Stimulated activated CD8-positive, alpha-beta memory T cell treated with anti-CD3 and anti-CD28 coated beads, Interleukin-12 subunit alpha, Interleukin-12 subunit beta, amount 100 ng/mL, for 24 hours (primary cell): Measurements from ENCODE around the gene ITGAE.
"Not testable (repeated sequence)": the region's sequence is repeated elsewhere in the genome, so short reads cannot be mapped to it uniquely, and the experiment has no call there.

Experiments
- DNase-seq: peaks from one replicate; pipeline ENCODE4 v3.0.0-alpha.2; 2020; ENCODE audit errors: extremely low read depth

ITGAE gene

GRCh38 chr17:3761036-3761917 is 39.7 kb downstream of the ITGAE start:
- DNase-seq, result no peak

DNA sequence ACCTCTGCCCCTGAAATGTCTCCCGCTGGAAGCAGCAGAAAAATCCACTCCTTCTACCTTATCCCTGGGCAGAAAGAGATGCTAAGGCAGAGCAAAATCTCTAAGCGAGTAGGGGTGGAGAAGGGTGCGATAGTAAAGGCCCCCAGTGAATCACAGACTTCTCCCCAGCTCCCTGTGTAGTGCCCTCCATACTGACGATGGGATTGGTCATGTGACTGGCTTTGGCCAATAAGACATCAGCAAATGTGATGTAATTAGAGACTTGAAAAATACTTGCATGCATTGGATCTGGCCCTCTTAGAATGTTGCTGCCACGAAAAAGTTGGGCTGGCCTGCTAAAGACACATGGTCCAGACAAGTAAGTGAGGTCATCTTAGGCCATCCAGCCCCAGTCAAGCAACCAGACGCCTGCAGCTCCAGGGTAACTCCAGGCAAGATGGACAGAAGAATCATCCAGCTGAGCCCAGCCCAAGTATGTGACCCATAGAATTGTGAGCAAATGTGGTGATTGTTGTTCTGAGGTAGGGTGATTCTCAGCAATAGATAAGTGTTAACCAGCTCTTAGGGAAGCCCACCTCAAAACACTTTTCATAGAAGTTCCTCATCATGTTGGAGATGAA is 41.3 kb downstream of the ITGAE start:
- DNase-seq, result no peak

GRCh38 chr17:3755335-3756030 is 45.5 kb downstream of the ITGAE start:
- no peak for DNase-seq

GRCh38 chr17:3754458-3755334 is 46.3 kb downstream of the ITGAE start:
- DNase-seq, result no peak

DNA sequence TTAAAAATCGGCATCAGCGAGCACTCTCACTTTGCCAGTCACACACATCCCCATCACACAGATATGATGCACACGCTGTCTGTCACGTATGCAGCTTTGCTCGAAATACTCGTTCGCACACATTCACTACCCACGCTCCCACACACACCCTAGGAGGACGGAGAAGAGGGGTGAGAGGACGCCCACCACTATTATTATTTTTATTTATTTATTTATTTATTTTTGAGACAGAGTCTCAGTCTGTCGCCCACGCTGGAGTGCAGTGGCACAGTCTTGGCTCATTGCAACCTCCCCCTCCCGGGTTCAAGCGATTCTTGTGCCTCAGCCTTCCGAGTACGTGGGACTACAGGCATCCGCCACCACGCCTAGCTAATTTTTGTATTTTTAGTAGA is 46.9 kb downstream of the ITGAE start:
- no peak for DNase-seq

GRCh38 chr17:3753624-3754023 is 47.4 kb downstream of the ITGAE start:
- no peak for DNase-seq

- no peak for DNase-seq
These were observed 49.2 kb downstream of the ITGAE start for GRCh38 chr17:3751836-3752235.

DNA sequence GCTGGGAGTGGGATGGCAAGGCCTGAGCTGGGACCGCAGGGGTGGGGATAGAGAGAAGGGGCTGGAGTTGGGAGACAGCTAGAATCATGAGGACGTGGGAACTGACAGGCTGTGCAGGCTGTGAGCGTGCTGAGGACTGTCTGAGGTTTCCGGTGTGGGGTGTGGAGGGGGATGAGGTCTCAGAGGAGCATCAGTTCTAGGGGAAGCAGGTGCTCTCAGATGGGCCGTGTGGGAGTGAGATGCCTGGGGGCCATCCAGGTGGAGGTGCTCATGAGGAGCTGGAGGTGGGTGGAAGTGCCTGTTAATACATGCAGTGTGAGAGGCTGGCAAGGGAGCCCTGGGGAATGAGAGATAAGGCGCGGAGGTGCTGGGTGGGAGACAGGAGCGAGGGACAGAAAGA is 50.1 kb downstream of the ITGAE start:
- DNase-seq, result no peak

GRCh38 chr17:3750296-3750695 is 50.7 kb downstream of the ITGAE start:
- DNase-seq, result no peak

DNA sequence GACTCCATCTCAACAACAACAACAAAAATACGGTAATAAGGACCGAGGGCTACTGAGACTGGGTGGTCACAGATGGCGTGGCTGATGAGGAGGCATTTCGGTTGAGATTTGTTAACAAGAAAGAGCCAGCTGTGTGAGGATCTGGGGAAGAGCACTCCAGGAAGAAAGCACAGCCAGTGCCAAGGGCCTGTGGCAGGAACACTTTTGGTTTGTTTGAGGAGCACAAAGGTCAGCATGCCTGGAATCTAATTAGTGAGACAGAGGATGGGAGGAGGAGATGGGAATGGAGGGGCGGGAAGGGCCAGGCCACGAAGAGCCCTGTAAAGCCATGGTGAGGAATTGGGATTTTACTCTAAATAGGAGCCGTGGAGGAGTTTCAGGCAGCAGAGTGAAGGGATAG is 52.4 kb downstream of the ITGAE start:
- DNase-seq, result no peak

DNA sequence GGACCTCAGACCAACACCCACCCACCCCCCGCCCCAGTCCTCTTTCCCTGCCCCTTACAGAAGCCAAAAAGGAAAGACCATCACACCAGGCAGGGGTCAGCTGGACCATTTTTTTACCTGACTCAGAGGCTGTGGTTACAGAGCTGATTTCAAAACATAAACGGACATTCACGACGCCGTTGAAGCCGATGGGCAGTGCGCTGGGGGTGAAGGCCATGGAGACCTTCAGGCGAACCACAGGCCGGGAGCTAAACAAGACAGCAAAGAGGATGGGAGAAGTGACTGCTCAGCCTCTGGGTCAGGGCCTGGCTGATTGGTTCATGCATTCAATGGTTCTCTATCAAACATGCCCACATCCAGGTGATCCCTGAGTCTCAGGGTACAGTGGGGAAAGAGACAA is 53.2 kb downstream of the ITGAE start:
- DNase-seq, result no peak

- no peak for DNase-seq
These were observed 55.9 kb downstream of the ITGAE start for GRCh38 chr17:3745071-3745470.

DNA sequence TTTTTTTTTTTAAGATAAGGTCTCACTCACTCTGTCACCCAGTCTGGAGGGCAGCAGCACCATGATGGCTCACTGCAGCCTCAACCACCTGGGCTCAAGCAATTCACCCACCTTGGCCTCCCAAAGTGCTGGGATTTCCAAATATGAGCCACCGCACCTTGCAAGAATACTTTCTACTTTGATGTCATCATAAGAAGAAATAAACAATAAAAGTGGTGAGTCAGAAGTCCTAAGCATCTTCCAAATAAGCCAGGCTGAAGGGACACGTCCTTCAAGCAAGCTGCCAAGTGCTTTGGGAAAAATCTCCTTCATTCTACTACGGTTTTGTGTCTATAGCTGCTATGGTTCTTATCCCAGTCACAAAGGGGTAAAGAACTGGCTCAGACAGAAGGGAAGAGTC is 57.0 kb downstream of the ITGAE start:
- DNase-seq, result no peak

- no peak for DNase-seq
These were observed 60.3 kb downstream of the ITGAE start for GRCh38 chr17:3740611-3741073.

DNA sequence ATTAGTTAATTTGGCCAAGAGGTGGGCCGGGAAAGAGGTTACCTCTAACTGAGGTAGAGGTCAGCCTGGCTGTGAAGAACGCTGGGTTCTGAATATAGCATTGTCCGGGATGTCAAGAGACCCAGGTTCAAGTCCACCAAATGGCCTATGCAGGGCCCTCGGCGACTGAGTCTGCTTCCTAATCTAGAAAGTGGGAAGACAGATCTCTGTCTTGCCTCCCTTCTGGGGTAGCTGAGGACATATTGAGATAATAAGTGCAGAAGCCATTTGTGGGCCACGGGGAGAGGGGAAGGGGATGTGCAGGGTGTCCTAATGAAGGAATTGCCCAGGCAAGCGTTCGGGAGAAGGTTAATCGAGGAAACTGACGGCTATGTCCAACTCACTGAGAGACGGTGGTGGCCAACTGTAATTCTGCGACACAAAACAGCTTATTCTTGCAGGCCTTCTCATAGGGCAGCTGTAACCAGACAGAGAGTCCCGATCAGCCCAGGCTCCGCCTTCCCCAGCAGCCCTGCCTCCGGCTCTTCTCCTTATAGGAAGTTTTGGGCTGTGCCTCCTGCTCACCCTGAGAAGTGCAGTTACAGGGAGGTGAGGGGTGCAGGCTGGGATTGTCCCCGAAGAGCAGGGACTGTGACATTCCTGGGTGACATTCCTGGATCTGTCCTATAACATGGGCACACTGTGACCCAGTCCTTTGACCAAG is 61.4 kb downstream of the ITGAE start:
- no peak for DNase-seq

DNA sequence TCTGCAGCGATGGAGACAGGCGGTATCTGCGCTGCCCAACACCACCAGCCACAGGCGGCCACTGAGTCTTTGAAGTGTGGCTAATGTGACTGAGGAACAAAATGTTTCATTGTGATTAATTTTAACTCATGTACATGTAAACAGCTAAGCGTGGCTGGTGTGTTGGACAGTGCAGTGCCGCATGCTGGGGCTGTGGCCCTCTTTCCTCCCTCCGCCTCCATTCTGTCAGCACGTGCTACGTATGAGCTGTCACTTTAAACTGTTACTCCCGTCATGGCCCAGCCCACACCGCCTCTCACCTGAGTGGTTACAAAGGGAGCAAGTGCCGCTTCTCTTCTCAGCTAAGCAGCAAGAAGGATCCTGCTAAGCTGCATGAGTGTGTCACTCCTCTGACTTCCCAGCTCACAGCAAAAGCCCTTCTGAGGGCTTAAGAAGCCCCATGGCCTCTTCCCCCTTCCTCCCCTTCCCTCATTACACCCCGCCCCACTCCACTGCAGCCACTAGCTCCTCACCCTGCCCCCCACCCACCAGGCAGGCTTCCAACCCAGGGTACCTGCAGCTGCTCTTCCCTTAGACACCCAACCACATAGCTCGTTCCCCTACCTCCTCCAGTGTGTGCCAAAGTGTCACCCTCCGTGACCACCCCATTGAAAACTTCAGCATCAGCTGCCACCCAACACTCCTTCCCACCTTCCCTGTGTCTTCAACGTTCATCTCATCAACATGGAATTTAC is 62.3 kb downstream of the ITGAE start:
- no peak for DNase-seq

GRCh38 chr17:3735515-3735914 is 65.5 kb downstream of the ITGAE start:
- DNase-seq, result no peak

DNA sequence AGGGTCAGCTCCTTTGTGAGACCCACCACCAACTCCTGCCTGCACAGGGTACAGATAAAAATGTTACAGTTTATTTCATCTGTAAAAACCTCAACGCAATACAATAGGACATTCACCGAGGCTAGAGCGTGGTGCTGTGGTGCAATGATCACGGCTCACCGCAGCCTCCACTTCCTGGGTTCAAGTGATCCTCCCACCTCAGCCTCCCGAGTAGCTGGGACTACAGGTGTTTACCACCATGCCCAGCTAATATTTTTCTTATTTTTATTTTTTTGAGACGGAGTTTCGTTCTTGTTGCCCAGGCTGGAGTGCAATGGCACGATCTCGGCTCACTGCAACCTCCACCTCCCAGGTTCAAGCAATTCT is 66.1 kb downstream of the ITGAE start:
- not testable (repeated sequence) for DNase-seq

GRCh38 chr17:3732210-3732621 is 68.8 kb downstream of the ITGAE start:
- no peak for DNase-seq

DNA sequence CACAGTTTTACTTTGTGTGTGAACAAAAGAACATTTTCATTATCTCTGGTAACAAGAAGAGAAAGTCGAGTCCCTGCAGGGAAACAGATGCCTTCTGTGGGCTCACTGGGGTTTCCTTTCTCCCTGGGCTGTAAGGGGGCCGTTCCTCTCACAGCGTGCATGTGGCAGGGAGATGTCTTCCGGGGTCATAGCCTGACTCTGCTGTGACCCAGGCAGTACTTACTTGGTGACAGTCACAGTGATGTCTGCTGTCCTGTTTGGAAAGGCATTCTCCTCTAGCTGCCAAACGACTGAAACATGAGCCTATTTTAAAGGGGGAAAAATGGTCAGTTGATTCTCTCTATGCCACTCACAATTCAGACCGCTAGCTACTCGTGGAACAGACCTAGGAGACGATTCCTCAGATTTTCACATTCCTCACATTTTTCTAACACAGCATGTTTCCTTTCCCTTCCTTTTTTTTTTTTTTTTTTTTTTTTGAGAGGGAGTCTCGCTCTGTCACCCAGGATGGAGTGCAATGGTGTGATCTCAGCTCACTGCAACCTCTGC is 70.0 kb downstream of the ITGAE start:
- no peak for DNase-seq
